Ishikawa (cell line): ENCODE data around the gene ZIM2.

ENCODE experiments used
- CEBPB ChIP-seq: IDR thresholded peaks from 2 replicates; pipeline ENCODE4 v1.6.1; 2012
- CREB1 ChIP-seq: IDR thresholded peaks from 2 replicates; pipeline ENCODE4 v1.6.1; 2012; ENCODE audit warnings: low read depth
- EGR1 ChIP-seq: IDR thresholded peaks from 2 replicates; pipeline ENCODE4 v1.6.1; 2012
- EP300 ChIP-seq: IDR thresholded peaks from 2 replicates; pipeline ENCODE4 v1.6.1; 2012; ENCODE audit warnings: borderline replicate concordance
- FOXM1 ChIP-seq: IDR thresholded peaks from 2 replicates; pipeline ENCODE4 v1.6.1; 2012; ENCODE audit warnings: low read depth, borderline replicate concordance
- MAX ChIP-seq: IDR thresholded peaks from 2 replicates; pipeline ENCODE4 v1.6.1; 2012
- NFIC ChIP-seq: IDR thresholded peaks from 2 replicates; pipeline ENCODE4 v1.6.1; 2012
- RAD21 ChIP-seq: IDR thresholded peaks from 2 replicates; pipeline ENCODE4 v1.6.1; 2012; ENCODE audit warnings: low read depth
- REST ChIP-seq: IDR thresholded peaks from 2 replicates; pipeline ENCODE4 v1.6.1; 2012; ENCODE audit warnings: low read depth, mild to moderate bottlenecking
- TAF1 ChIP-seq: IDR thresholded peaks from 2 replicates; pipeline ENCODE4 v1.6.1; 2012; ENCODE audit warnings: low read depth, mild to moderate bottlenecking
- TCF12 ChIP-seq: IDR thresholded peaks from 2 replicates; pipeline ENCODE4 v1.6.1; 2012; ENCODE audit warnings: low read depth
- TEAD4 ChIP-seq: IDR thresholded peaks from 2 replicates; pipeline ENCODE4 v1.6.1; 2012
- USF1 ChIP-seq: IDR thresholded peaks from 2 replicates; pipeline ENCODE4 v1.6.1; 2012
- YY1 ChIP-seq: IDR thresholded peaks from 2 replicates; pipeline ENCODE4 v1.6.1; 2012; ENCODE audit warnings: low read depth
- ZBTB7A ChIP-seq: IDR thresholded peaks from 2 replicates; pipeline ENCODE4 v1.6.1; 2012; ENCODE audit warnings: low read depth

ZIM2 gene

GRCh38 chr19:56864443-56865125 is 24.1 kb upstream of the ZIM2 start:
- TF ChIP-seq FOXM1 (no peak), USF1 (no peak), EGR1 (no peak), CREB1 (no peak)

- no peak for TF ChIP-seq EP300
- TF ChIP-seq ZBTB7A: no peak
- no peak for TF ChIP-seq FOXM1
- TF ChIP-seq RAD21: no peak
- TF ChIP-seq NFIC: no peak
- no peak for TF ChIP-seq REST
- TF ChIP-seq USF1: no peak
- TF ChIP-seq EGR1: no peak
- TF ChIP-seq TCF12: no peak
- no peak for TF ChIP-seq YY1
- TF ChIP-seq CREB1: no peak
- no peak for TF ChIP-seq TEAD4
- no peak for TF ChIP-seq CEBPB
- TF ChIP-seq TAF1: no peak
- TF ChIP-seq MAX: no peak
These were observed 22.2 kb upstream of the ZIM2 start for GRCh38 chr19:56862741-56863140.

- TF ChIP-seq ZBTB7A: no peak
- TF ChIP-seq EP300: no peak
- TF ChIP-seq TEAD4: no peak
- TF ChIP-seq USF1: no peak
- TF ChIP-seq EGR1: no peak
- no peak for TF ChIP-seq TCF12
- TF ChIP-seq FOXM1: no peak
- TF ChIP-seq CREB1: no peak
- no peak for TF ChIP-seq TAF1
- no peak for TF ChIP-seq RAD21
- TF ChIP-seq CEBPB: no peak
- no peak for TF ChIP-seq YY1
- no peak for TF ChIP-seq MAX
- TF ChIP-seq NFIC: no peak
- TF ChIP-seq REST: no peak
These were observed 17.5 kb upstream of the ZIM2 start for GRCh38 chr19:56858026-56858425.

GRCh38 chr19:56856822-56857221 is 16.3 kb upstream of the ZIM2 start:
- no peak for TF ChIP-seq CREB1
- TF ChIP-seq EGR1: no peak
- TF ChIP-seq MAX: no peak
- no peak for TF ChIP-seq YY1
- TF ChIP-seq ZBTB7A: no peak
- TF ChIP-seq TAF1: no peak
- no peak for TF ChIP-seq TCF12
- TF ChIP-seq NFIC: no peak
- no peak for TF ChIP-seq REST
- no peak for TF ChIP-seq USF1
- TF ChIP-seq EP300: no peak
- no peak for TF ChIP-seq CEBPB
- no peak for TF ChIP-seq FOXM1
- TF ChIP-seq TEAD4: no peak
- no peak for TF ChIP-seq RAD21
